Measurements from ENCODE around the gene SF3A1. TPM values are rescaled to one million over a fixed set of nuclear protein-coding genes. Genes with fewer than 3 reads are reported as not detected.

The SF3A1 gene
- total RNA-seq, 1 experiment from 2014 or later: 230 TPM

- peaks cover 8% of the 10 kb centered on the region; the same call in 1 of the 2 replicates for H3K79me2 ChIP-seq (ENCODE audit: insufficient read depth, low read length)
- H3K9me2 ChIP-seq (ENCODE audit: insufficient read depth): no peaks in the 10 kb centered on the region
- ChIA-PET CTCF (interaction anchor here (0.7 to 1.4 kb wide), 2 partner anchors 15 to 26 kb away, joined by 3 read pairs; no protein-coding TSS in a partner anchor), RAD21 (ENCODE audit: low non-redundant PET in 1 of 2, low total read pairs in 2 of 2, uncharacterized antibody in 2 of 2, unreplicated experiment in 2 of 2) (no interaction called here), POLR2A (no interaction called here)
- no TSS peak for BruUV-seq (replicated peaks)
- H3K4me1 ChIP-seq (ENCODE audit: control insufficient read depth in 1 of 2, insufficient read depth in 2 of 2, low read length in 2 of 2): peaks cover 31 to 71% of the 10 kb centered on the region in 2 experiments
- no peak for TF ChIP-seq SP1 (IDR thresholded peaks at IDR 0.05; ENCODE audit: low read depth)
- TF ChIP-seq YY1 (IDR thresholded peaks at IDR 0.05; ENCODE audit: extremely low read depth, insufficient replicate concordance, low read depth, low read length): no peak
- no peak for TF ChIP-seq SIN3A (IDR thresholded peaks at IDR 0.05; ENCODE audit: low read depth)
- 0 out of 2 replicates have a peak, but pooled peaks have one; percentile 8 for TF ChIP-seq CBX3 (IDR thresholded peaks at IDR 0.05; ENCODE audit: low read depth)
- no peak for TF ChIP-seq ZNF274 (IDR thresholded peaks at IDR 0.05; ENCODE audit: low read depth, low read length)
- no peak for TF ChIP-seq SRF (IDR thresholded peaks at IDR 0.05; ENCODE audit: low read depth)
- no peak for TF ChIP-seq REST (IDR thresholded peaks at IDR 0.05; ENCODE audit: low read depth)
- no peak for TF ChIP-seq EZH2 (IDR thresholded peaks at IDR 0.05)
- no peak overlapping the region for H2AFZ ChIP-seq (ENCODE audit: low read depth, low read length, poor library complexity, severe bottlenecking)
- H3K9me3 ChIP-seq (ENCODE audit: control insufficient read depth in 1 of 2, insufficient read depth in 1 of 2, low read depth in 1 of 2, low read length in 2 of 2): no peaks in the 10 kb centered on the region
- DNase-seq (ENCODE audit: low read depth, low spot score) (no peak), ATAC-seq (no peak)
- no peak overlapping the region for H3K9ac ChIP-seq (ENCODE audit: low read length)
- H4K20me1 ChIP-seq (ENCODE audit: insufficient read depth): no peaks in the 10 kb centered on the region
- H3K27me3 ChIP-seq (ENCODE audit: insufficient read depth, low read length): no peaks in the 10 kb centered on the region
- intact Hi-C loops (cut with micrococcal nuclease): no loop called here
- no peaks in the 10 kb centered on the region for H3K36me3 ChIP-seq (ENCODE audit: control insufficient read depth in 1 of 2, insufficient read depth in 2 of 2, low read length in 2 of 2)
- H3K27ac ChIP-seq (ENCODE audit: low read depth, low read length): no peak overlapping the region
- H3K4me3 ChIP-seq (replicated peaks in 1 of 2; ENCODE audit: low read depth in 1 of 2, low read length in 2 of 2): no peak overlapping the region
- peak overlapping the region; percentile 3 for H3K4me2 ChIP-seq (ENCODE audit: low read length)
Measured at GRCh38 chr22:30313527-30314363, 42.9 kb downstream of the SF3A1 start.
